Activated CD4-positive, CD25-positive, alpha-beta regulatory T cell treated with anti-CD3 and anti-CD28 coated beads, Interleukin-2, amount 50 U/mL, for 24 hours (primary cell): Measurements from ENCODE around the gene TNFRSF18.
A peak's percentile ranks its signal among the peaks of the same experiment; 100 is the strongest.

Source experiments
- ATAC-seq, 2 donors: fragments of 150-1000 bp; cut with Tn5 transposase; one replicate each; pipeline ENCODE4 v1.10.0; 2021; ENCODE audit warnings: mild to moderate bottlenecking in 1 of 2, moderate library complexity in 1 of 2

Gene TNFRSF18

GRCh38 chr1:1162597-1163537, 43.5 kb downstream of the TNFRSF18 start:
- ATAC-seq: no peak

- no peak for ATAC-seq
Measured at GRCh38 chr1:1161683-1162079, 44.7 kb downstream of the TNFRSF18 start.

- no peak for ATAC-seq
Measured at GRCh38 chr1:1161078-1161682, 45.2 kb downstream of the TNFRSF18 start.

GRCh38 chr1:1160281-1160930, 46.0 kb downstream of the TNFRSF18 start:
- no peak for ATAC-seq

GRCh38 chr1:1157914-1158710, 48.3 kb downstream of the TNFRSF18 start:
- ATAC-seq: peak; percentile 55 to 65

GRCh38 chr1:1157426-1157913, 48.9 kb downstream of the TNFRSF18 start:
- ATAC-seq: peak; percentile 71 to 76

GRCh38 chr1:1157033-1157365, 49.4 kb downstream of the TNFRSF18 start:
- ATAC-seq: no peak

GRCh38 chr1:1156140-1157032, 50.0 kb downstream of the TNFRSF18 start:
- no peak for ATAC-seq

GRCh38 chr1:1155258-1155657, 51.1 kb downstream of the TNFRSF18 start:
- ATAC-seq: no peak

- no peak for ATAC-seq
Measured at GRCh38 chr1:1153874-1154273, 52.5 kb downstream of the TNFRSF18 start.
